Activated CD4-positive, alpha-beta T cell treated with anti-CD3 and anti-CD28 coated beads for 48 hours (primary cell): ENCODE measurements around the gene MAPT.

ENCODE experiments used
- DNase-seq: peaks from one replicate; pipeline ENCODE4 v3.0.0-alpha.2; 2020

The MAPT gene

GRCh38 chr17:45863857-45864654, 30.3 kb upstream of the MAPT start:
- no peak for DNase-seq

GRCh38 chr17:45867171-45867570, 27.2 kb upstream of the MAPT start:
- DNase-seq = no peak

- no peak for DNase-seq
Observed at GRCh38 chr17:45867702-45868101, 26.7 kb upstream of the MAPT start.

GRCh38 chr17:45868276-45868675, 26.1 kb upstream of the MAPT start:
- no peak for DNase-seq

GRCh38 chr17:45869676-45870341, 24.5 kb upstream of the MAPT start:
- DNase-seq = peak; percentile 25

GRCh38 chr17:45870342-45870974, 23.9 kb upstream of the MAPT start:
- DNase-seq = no peak

- peak; percentile 26 for DNase-seq
Observed at GRCh38 chr17:45871718-45872117, 22.6 kb upstream of the MAPT start.

GRCh38 chr17:45873728-45874127, 20.6 kb upstream of the MAPT start:
- peak; percentile 55 for DNase-seq

- no peak for DNase-seq
Observed at GRCh38 chr17:45874151-45874550, 20.2 kb upstream of the MAPT start.

GRCh38 chr17:45876539-45876938, 17.8 kb upstream of the MAPT start:
- DNase-seq = no peak

- DNase-seq = no peak
Observed at GRCh38 chr17:45877467-45877866, 16.9 kb upstream of the MAPT start.

- no peak for DNase-seq
Observed at GRCh38 chr17:45883063-45883462, 11.3 kb upstream of the MAPT start.

GRCh38 chr17:45886852-45887251, 7.5 kb upstream of the MAPT start:
- no peak for DNase-seq

GRCh38 chr17:45888392-45888791, 6.0 kb upstream of the MAPT start:
- peak; percentile 18 for DNase-seq

- DNase-seq = no peak
Observed at GRCh38 chr17:45889579-45889978, 4.8 kb upstream of the MAPT start.

- DNase-seq = no peak
Observed at GRCh38 chr17:45893725-45894021, 681 bp upstream of the MAPT start.

GRCh38 chr17:45895304-45895968, 1.1 kb downstream of the MAPT start:
- peak; percentile 13 for DNase-seq

GRCh38 chr17:45895969-45896785, 1.8 kb downstream of the MAPT start:
- no peak for DNase-seq

- DNase-seq = no peak
Observed at GRCh38 chr17:45896803-45897693, 2.7 kb downstream of the MAPT start.

GRCh38 chr17:45900136-45900535, 5.8 kb downstream of the MAPT start:
- DNase-seq = no peak

GRCh38 chr17:45900723-45901415, 6.5 kb downstream of the MAPT start:
- DNase-seq = no peak
